Smooth muscle cell (in vitro differentiated cells): ENCODE data around the gene FCER1A. TPM values are rescaled to one million over a fixed set of nuclear protein-coding genes. Genes with fewer than 3 reads are reported as not detected.
"Not testable (repeated sequence)": the region's sequence is repeated elsewhere in the genome, so short reads cannot be mapped to it uniquely, and the experiment has no call there.

ENCODE experiments used
- DNase-seq: peaks from one replicate; lab custom pipeline; 2025; ENCODE audit not compliant: unreplicated experiment; lab: John Stamatoyannopoulos, UW
- H2AFZ ChIP-seq: fragments of 200-600 bp; sonication (generic); 2 replicates; pipeline ENCODE4 v1.6.0; 2016; ENCODE audit warnings: antibody characterized with exemption, low read depth, mild to moderate bottlenecking
- H3F3A ChIP-seq: fragments of 200-600 bp; sonication (generic); 2 replicates; pipeline ENCODE4 v1.6.0; 2017; ENCODE audit warnings: antibody characterized with exemption, low read depth
- H3K27ac ChIP-seq: fragments of 200-600 bp; sonication (generic); 2 replicates; pipeline ENCODE4 v1.5.1; 2016; ENCODE audit warnings: low read depth, mild to moderate bottlenecking
- H3K27me3 ChIP-seq: fragments of 200-600 bp; sonication (generic); 2 replicates; pipeline ENCODE4 v1.6.1; 2016; ENCODE audit warnings: low read depth, mild to moderate bottlenecking
- H3K36me3 ChIP-seq: fragments of 200-600 bp; sonication (generic); 2 replicates; pipeline ENCODE4 v1.5.1; 2016; ENCODE audit warnings: low read depth
- H3K4me1 ChIP-seq: fragments of 200-600 bp; sonication (generic); 2 replicates; pipeline ENCODE4 v1.5.1; 2016; ENCODE audit warnings: low read depth
- H3K4me2 ChIP-seq: fragments of 200-600 bp; sonication (generic); 2 replicates; pipeline ENCODE4 v1.6.0; 2016; ENCODE audit warnings: mild to moderate bottlenecking
- H3K4me3 ChIP-seq: fragments of 200-600 bp; sonication (generic); 2 replicates; pipeline ENCODE4 v1.5.1; 2016; ENCODE audit warnings: mild to moderate bottlenecking
- H3K79me2 ChIP-seq: fragments of 200-600 bp; sonication (generic); 2 replicates; pipeline ENCODE4 v1.6.0; 2016; ENCODE audit warnings: low read depth, mild to moderate bottlenecking
- H3K9ac ChIP-seq: fragments of 200-600 bp; sonication (generic); 2 replicates; pipeline ENCODE4 v1.6.0; 2016; ENCODE audit warnings: low read depth
- H3K9me3 ChIP-seq: fragments of 200-600 bp; sonication (generic); replicated peaks from 2 replicates; pipeline ENCODE4 v1.5.1; 2016; ENCODE audit warnings: low read depth
- H4K20me1 ChIP-seq: fragments of 200-600 bp; sonication (generic); 2 replicates; pipeline ENCODE4 v1.6.0; 2016; ENCODE audit warnings: low read depth
- CTCF ChIP-seq: fragments of 200-600 bp; sonication (generic); IDR thresholded peaks from 2 replicates; pipeline ENCODE4 v1.5.1; 2017; ENCODE audit warnings: borderline replicate concordance, mild to moderate bottlenecking, antibody characterized with exemption; ENCODE audit not compliant: insufficient read depth, poor library complexity, severe bottlenecking
- WGBS: methylation state at CpG from one replicate; pipeline ENCODE4 v1.1.7; 2016; ENCODE audit warnings: low lambda C conversion rate; 5-methylcytosine and 5-hydroxymethylcytosine counted together
- polyA plus RNA-seq: library from polyadenylated mRNA; unstranded; fragments of >200 nt; fragmentation: Nextera tagmentation; extraction: Ambion mirVana; gene quantifications from 2 replicates; pipeline ENCODE4 v1.2.1, GENCODE V29; 2016
- total RNA-seq: library from RNA; depleted of rRNA; stranded (reverse); fragments of >200 nt; gene quantifications from 2 replicates; pipeline ENCODE4 v1.2.3, GENCODE V29; 2014

FCER1A gene
- total and polyA plus RNA-seq, 2 experiments from 2014 or later: not detected

- no peak overlapping the region for H2AFZ ChIP-seq
- H3F3A ChIP-seq: no peaks in the 10 kb centered on the region
- WGBS: 76% methylated on average over 4 of the region's 4 CpGs
- H3K36me3 ChIP-seq: no peaks in the 10 kb centered on the region
- no peak for DNase-seq
- H3K4me1 ChIP-seq: no peaks in the 10 kb centered on the region
- no peak overlapping the region for H3K9ac ChIP-seq
- H3K4me3 ChIP-seq: no peak overlapping the region
- H3K79me2 ChIP-seq: no peaks in the 10 kb centered on the region
- no peaks in the 10 kb centered on the region for H3K27me3 ChIP-seq
- no peak for TF ChIP-seq CTCF
- no peak overlapping the region for H3K4me2 ChIP-seq
- H4K20me1 ChIP-seq: no peaks in the 10 kb centered on the region
- H3K9me3 ChIP-seq: peaks cover 11% of the 10 kb centered on the region
- no peak overlapping the region for H3K27ac ChIP-seq
Measured at GRCh38 chr1:159342761-159343425, 40.8 kb downstream of the FCER1A start.

- H3K9ac ChIP-seq, H3K9me3 ChIP-seq, H3F3A ChIP-seq, H3K27ac ChIP-seq, H3K27me3 ChIP-seq, H3K79me2 ChIP-seq, H3K4me3 ChIP-seq, H4K20me1 ChIP-seq, H2AFZ ChIP-seq, H3K36me3 ChIP-seq, DNase-seq, H3K4me1 ChIP-seq, H3K4me2 ChIP-seq: not testable (repeated sequence)
- WGBS: 65% methylated on average over 3 of the region's 3 CpGs
Measured at GRCh38 chr1:159349374-159349773, 47.2 kb downstream of the FCER1A start.

GRCh38 chr1:159352436-159352835 is 50.3 kb downstream of the FCER1A start:
- no peaks in the 10 kb centered on the region for H3K4me1 ChIP-seq
- no peak overlapping the region for H3K4me2 ChIP-seq
- no peak overlapping the region for H3K9ac ChIP-seq
- no peaks in the 10 kb centered on the region for H3K9me3 ChIP-seq
- no peaks in the 10 kb centered on the region for H4K20me1 ChIP-seq
- no peak overlapping the region for H3K27ac ChIP-seq
- no peak overlapping the region for H3K4me3 ChIP-seq
- H2AFZ ChIP-seq: no peak overlapping the region
- DNase-seq: no peak
- WGBS: 52% methylated on average over 2 of the region's 2 CpGs
- H3K27me3 ChIP-seq: no peaks in the 10 kb centered on the region
- no peaks in the 10 kb centered on the region for H3F3A ChIP-seq
- H3K79me2 ChIP-seq: no peaks in the 10 kb centered on the region
- no peak for TF ChIP-seq CTCF
- no peaks in the 10 kb centered on the region for H3K36me3 ChIP-seq

Other genes with a start within 250 kb of the FCER1A start
- gene AIM2, start 225.6 kb upstream of the FCER1A start, total RNA-seq: 1.2 and 3.8 TPM in 2 replicates
- gene AIM2, start 225.6 kb upstream of the FCER1A start, polyA plus RNA-seq: 0.43 and 0.87 TPM in 2 replicates
- 0.54 and 0.90 TPM in 2 replicates for gene CADM3, start 130.7 kb upstream of the FCER1A start, total RNA-seq
- 0.74 and 1.2 TPM in 2 replicates for gene CADM3, start 130.7 kb upstream of the FCER1A start, polyA plus RNA-seq
- 0.04 TPM in 1 of 2 replicates, not detected in the other for gene ACKR1, start 97.5 kb upstream of the FCER1A start, total RNA-seq
- gene ACKR1, start 97.5 kb upstream of the FCER1A start, polyA plus RNA-seq: 0.25 TPM in 1 of 2 replicates, not detected in the other
- gene OR10J4, start 129.9 kb downstream of the FCER1A start, total RNA-seq: not detected in 2 replicates
- not detected in 2 replicates for gene OR10J4, start 129.9 kb downstream of the FCER1A start, polyA plus RNA-seq
- gene OR10J1, start 137.4 kb downstream of the FCER1A start, total RNA-seq: not detected in 2 replicates
- gene OR10J1, start 137.4 kb downstream of the FCER1A start, polyA plus RNA-seq: not detected in 2 replicates
- gene OR10J5, start 233.7 kb downstream of the FCER1A start, total RNA-seq: not detected in 2 replicates
- gene OR10J5, start 233.7 kb downstream of the FCER1A start, polyA plus RNA-seq: not detected in 2 replicates